HG03575 (cell line): ENCODE measurements around the gene SPARC.
A peak's percentile ranks its signal among the peaks of the same experiment; 100 is the strongest.
"Not testable (repeated sequence)": the region's sequence is repeated elsewhere in the genome, so short reads cannot be mapped to it uniquely, and the experiment has no call there.

Experiments used
- ATAC-seq: cut with Tn5 transposase; IDR thresholded peaks from one replicate; pipeline ENCODE4 v1.9.1; 2021; ENCODE audit not compliant: unreplicated experiment, insufficient number of reproducible peaks, low FRiP score; ENCODE audit errors: extremely low read depth

SPARC gene

DNA sequence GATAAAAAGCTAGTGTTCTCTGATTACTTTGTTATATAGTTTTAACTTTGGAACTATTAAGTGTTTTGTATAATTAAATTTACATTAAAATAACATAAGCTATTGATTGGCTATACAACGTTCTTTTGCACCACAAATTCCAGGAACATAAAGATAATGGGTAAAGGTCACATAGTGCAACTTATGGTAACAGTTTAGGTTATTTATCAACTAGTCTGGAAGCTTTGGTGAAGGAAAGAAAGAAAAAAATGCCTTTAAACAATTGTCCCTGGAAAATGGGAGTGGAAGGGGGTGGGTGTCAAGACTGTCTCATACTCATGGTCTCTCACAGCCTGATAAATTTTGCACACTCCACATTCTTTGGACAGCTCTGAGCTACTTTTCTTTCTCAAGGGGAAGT is 17.1 kb upstream of the SPARC start:
- no peak for ATAC-seq

DNA sequence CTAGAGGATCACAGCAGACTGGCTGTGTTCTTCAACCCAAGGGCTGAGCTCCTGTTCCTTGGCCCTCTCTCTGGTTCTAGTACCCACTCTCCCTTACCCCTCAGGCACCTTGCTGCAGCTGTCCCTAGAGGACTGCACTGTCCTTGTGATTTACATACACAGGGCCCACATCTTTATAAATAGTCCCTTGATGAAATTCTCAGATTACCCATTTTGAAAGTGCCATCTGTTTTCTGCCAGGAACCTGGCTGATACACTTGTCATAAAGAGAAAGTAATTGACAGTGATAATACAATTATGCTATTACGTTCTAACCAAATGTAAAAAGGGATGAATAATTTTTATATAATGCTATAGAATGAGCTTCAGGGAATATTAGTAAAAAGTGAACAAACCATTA is 16.5 kb upstream of the SPARC start:
- peak; percentile 75 for ATAC-seq

DNA sequence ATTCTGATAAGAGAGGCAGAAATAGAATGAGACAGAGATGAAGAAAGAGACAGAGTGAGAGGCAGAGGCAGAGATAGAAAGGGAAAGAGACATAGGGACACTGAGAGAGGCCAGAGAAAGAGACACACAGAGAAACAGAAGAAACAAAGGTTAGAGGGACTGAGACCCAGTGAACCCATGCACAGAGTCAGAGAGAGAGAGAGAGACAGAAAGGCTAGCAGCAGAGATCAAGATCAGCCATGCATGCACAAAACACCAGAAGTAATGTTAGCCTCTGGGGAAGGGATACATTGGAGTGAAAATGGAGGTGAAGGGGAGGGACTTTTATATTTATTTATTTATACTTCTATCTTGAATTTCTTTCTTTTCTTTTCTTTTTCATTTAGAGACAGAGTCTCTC is 14.1 kb upstream of the SPARC start:
- ATAC-seq, result peak; percentile 44

- no peak for ATAC-seq
These were observed 13.6 kb upstream of the SPARC start for GRCh38 chr5:151700296-151700695.

DNA sequence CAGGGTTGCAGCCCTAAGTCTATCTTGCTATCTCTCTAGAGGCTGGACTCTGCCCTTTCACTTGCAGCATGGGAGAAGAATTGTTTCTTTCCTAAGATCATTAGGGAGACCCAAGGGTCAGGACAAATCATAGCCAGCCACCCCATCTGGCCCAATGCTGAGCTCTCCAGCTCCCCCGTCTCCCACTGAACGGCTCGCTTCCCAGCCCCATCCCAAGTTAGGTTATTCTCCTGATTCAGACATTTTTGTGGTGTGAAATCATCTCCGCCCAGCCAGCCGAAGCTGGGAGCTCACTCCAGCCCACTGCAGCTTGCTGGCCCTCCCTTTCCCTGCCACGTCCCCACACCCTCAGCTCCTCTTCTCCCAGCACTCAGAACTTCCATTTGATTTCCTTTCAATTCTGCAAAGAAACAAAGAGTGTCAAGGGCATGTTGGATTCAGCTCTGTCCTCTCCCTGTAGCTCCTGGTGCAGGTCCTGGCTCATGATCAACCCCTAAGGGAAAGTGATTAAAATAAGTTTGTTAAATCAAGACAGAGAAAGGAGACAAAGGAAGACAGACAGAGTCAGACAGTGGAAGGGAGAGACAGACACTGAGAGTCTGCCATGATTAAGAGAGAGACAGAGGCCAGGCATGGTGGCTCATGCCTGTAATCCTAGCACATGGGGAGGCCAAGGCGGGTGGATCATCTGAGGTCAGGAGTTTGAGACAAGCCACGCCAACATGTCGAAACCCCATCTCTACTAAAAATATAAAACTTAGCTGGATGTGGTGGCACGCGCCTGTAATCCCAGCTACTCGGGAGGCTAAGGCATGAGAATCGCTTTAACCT is 12.6 kb upstream of the SPARC start:
- ATAC-seq, result no peak

DNA sequence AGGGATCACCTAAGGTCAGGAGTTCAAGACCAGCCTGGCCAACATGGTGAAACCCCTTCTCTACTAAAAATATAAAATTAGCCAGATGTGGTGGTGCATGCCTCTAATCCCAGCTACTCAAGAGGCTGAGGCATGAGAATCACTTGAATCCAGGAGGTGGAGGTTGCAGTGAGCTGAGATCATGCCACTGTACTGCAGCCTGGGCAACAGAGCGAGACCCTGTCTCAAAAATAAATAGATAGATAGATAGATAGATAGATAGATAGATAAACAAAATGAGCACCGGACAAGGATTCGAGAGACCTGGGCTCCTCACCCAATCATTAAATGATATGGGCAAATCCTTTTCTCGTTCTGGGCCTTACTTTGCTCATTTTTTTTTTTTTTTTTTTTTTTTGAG is 11.4 kb upstream of the SPARC start:
- ATAC-seq, result not testable (repeated sequence)

GRCh38 chr5:151697452-151697851 is 10.7 kb upstream of the SPARC start:
- ATAC-seq, result no peak

GRCh38 chr5:151696470-151697061 is 9.9 kb upstream of the SPARC start:
- no peak for ATAC-seq

GRCh38 chr5:151695464-151695863 is 8.7 kb upstream of the SPARC start:
- no peak for ATAC-seq

DNA sequence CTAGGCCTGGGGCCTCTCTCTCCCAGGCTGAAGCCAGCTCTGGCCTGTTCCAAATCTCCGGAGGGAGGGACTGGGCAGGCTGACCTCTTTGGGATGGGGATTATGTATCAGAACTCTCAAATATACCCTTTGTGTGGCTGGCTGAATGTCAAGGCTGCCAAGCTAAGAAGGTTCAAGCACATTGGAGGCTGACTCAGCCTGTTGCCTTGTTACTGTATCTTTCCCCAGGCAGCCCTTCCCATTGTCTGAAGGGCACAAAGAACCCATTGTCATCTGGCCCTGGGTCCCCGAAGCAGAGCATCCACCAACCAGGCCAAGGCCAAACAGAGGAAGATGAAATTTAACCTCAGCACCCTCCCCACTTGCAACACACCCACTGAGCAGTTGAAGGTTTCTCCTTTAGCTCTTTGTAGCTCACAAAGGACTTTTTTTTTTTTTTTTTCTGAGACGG is 7.3 kb upstream of the SPARC start:
- no peak for ATAC-seq

GRCh38 chr5:151692312-151692711 is 5.6 kb upstream of the SPARC start:
- ATAC-seq, result no peak

GRCh38 chr5:151691706-151692105 is 5.0 kb upstream of the SPARC start:
- ATAC-seq, result no peak

DNA sequence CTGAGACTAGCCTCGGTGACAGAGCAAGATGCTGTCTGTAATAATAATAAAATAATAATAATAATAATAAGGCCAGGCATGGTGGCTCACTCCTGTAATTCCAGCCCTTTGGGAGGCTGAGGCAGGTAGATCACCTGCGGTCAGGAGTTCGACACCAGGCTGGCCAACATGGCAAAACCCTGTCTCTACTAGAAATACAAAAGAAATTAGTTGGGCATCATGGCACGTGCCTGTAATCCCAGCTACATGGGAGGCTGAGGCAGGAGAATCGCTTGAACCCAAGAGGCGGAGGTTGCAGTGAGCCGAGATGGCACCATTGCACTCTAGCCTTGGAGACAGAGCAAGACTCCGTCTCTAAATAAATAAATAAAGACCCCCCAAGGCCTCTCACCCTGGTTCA is 2.9 kb upstream of the SPARC start:
- ATAC-seq, result not testable (repeated sequence)

- no peak for ATAC-seq
These were observed 1.7 kb upstream of the SPARC start for GRCh38 chr5:151688436-151688835.

DNA sequence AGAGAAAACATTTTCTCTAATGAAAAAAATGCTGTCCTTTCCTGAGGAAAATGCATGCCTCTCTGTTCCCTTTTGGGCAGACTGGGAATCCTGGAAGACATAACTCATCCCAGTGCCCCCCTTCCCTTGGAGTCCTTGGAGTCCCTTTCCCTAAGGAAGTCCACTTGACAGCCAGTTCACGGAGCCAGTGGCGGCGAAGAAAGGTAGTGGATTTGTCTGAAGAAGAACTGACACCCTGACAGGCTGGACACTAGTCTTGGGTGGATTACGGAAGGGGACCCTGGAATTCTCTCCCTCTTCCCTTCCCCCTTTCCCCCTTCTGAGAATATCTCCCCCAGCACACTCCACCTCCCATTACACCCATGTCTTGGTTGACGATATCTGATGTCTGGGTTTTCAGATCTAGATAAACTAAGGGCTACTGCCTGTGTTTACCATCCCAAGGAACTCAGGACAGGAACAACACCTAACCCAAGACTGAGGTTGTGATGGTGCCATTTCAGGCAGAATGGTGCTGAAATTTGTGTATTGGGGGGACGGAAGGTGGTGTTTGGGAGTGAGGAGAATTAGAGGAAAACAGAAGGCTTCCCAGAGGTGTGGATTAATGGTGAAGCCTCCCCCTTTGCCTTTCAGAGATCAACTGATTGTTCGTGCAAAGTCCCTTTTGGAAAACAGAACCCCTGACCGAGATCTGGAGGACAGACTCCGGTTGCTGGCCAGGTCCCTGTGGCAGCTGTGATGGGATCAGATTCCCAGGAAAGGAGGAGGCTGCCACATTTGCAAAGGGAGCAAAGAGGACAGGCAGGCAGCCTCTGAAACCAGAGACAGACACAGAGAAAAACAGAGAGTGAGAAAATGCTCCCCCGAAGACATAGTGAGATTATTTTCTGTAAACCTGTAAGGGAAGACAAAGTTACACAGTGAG is 704 bp downstream of the SPARC start:
- no peak for ATAC-seq

DNA sequence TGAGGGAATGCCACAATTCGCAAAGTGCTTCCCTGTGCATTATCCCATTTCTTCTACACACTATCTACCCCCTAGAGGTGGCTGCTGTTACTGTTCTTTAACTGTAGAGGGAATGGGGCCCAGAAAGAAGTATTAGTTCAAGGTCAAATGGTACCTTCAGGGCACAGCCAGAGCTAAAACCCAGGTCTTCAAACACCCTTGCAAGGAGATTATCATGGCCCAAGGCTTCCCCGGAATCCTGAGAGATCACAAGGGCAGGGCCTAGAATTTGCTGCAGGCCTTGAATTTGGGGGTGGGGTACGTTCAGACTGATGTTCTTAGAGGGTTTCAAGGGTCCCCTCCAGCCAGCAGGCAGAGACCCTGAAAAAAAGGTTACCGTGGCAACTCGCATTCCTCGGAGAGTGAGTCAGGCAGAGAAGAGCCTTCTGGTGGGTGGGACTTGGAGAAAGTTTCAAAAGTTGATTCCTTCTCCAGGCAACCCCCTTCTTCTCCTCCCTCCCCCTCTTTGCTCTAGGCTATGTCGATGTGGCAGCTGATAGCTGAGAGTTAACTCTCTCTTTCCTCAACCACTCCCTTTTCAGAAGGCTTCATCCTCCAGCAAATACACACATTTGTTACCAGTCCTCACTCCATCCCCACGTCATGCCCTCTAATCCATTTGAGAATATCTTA is 1.9 kb downstream of the SPARC start:
- no peak for ATAC-seq

GRCh38 chr5:151683986-151684588 is 2.6 kb downstream of the SPARC start:
- ATAC-seq, result no peak

DNA sequence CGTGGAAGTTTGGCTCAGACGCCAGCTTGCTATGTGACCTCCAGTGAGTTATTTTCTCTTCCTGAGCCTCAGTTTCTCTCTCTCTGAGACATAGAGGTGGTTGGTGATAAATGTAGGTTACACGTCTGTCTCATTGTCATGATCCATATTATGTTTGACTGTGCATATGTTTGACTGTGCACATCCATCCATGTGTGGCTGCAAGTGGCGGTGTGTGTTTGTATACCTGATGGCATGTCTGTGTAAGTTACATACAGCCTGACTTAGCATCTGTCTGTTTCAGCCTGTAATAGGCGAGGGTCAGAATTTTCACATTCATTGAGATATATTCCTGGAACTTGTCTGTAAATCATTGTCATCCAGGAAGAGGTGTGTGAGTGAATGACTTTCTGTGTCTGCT is 3.3 kb downstream of the SPARC start:
- no peak for ATAC-seq
